ENCODE measurements around the gene TGFBR1.

Gene TGFBR1

GRCh38 chr9:99183616-99184015 lies 78.7 kb downstream of the TGFBR1 start:
- no peak for DNase-seq (ENCODE audit: extremely low read depth, low read depth)
- no peak for TF ChIP-seq CTCF (IDR thresholded peaks at IDR 0.05; ENCODE audit: low read depth, low read length)

- no peak for DNase-seq (ENCODE audit: extremely low read depth, low read depth)
- TF ChIP-seq CTCF (IDR thresholded peaks at IDR 0.05; ENCODE audit: low read depth, low read length), result no peak
Observed at GRCh38 chr9:99184110-99184474, 79.2 kb downstream of the TGFBR1 start.

- TF ChIP-seq CTCF (IDR thresholded peaks at IDR 0.05; ENCODE audit: low read depth, low read length), result peak; percentile 91
- DNase-seq (ENCODE audit: extremely low read depth, low read depth), result peak; percentile 75
Observed at GRCh38 chr9:99184475-99185347, 79.8 kb downstream of the TGFBR1 start.

GRCh38 chr9:99185348-99185632 lies 80.4 kb downstream of the TGFBR1 start:
- no peak for DNase-seq (ENCODE audit: extremely low read depth, low read depth)
- no peak for TF ChIP-seq CTCF (IDR thresholded peaks at IDR 0.05; ENCODE audit: low read depth, low read length)

GRCh38 chr9:99185934-99186333 lies 81.0 kb downstream of the TGFBR1 start:
- TF ChIP-seq CTCF (IDR thresholded peaks at IDR 0.05; ENCODE audit: low read depth, low read length), result no peak
- no peak for DNase-seq (ENCODE audit: extremely low read depth, low read depth)

GRCh38 chr9:99187311-99187710 lies 82.4 kb downstream of the TGFBR1 start:
- no peak for DNase-seq (ENCODE audit: extremely low read depth, low read depth)
- TF ChIP-seq CTCF (IDR thresholded peaks at IDR 0.05; ENCODE audit: low read depth, low read length), result no peak

- DNase-seq (ENCODE audit: extremely low read depth, low read depth), result no peak
- TF ChIP-seq CTCF (IDR thresholded peaks at IDR 0.05; ENCODE audit: low read depth, low read length), result no peak
Observed at GRCh38 chr9:99189186-99189585, 84.3 kb downstream of the TGFBR1 start.
